Epithelial cell of proximal tubule (primary cell): Measurements from ENCODE around the gene ATP5F1D. TPM values are rescaled to one million over a fixed set of nuclear protein-coding genes. Genes with fewer than 3 reads are reported as not detected.

Source experiments
- DNase-seq: peaks from one replicate; pipeline ENCODE4 v3.0.0-alpha.2; 2011; ENCODE audit warnings: low read depth
- H3K4me3 ChIP-seq: 2 replicates; pipeline ENCODE4 v1.5.1; 2011; ENCODE audit warnings: low read depth, mild to moderate bottlenecking, low read length
- total RNA-seq: library from RNA; depleted of rRNA; stranded (reverse); fragments of >200 nt; gene quantifications from 2 replicates; pipeline ENCODE4 v1.2.3, GENCODE V29; 2015
- TF ChIP-seq, protein P1 (sequence below): conservative IDR thresholded peaks from 2 replicates; pipeline ENCODE4 v1.5.1; 2012; ENCODE audit warnings: low read depth, mild to moderate bottlenecking, low read length

The ATP5F1D gene
- total RNA-seq, 1 donor from 2014 or later, result 110 TPM

DNA sequence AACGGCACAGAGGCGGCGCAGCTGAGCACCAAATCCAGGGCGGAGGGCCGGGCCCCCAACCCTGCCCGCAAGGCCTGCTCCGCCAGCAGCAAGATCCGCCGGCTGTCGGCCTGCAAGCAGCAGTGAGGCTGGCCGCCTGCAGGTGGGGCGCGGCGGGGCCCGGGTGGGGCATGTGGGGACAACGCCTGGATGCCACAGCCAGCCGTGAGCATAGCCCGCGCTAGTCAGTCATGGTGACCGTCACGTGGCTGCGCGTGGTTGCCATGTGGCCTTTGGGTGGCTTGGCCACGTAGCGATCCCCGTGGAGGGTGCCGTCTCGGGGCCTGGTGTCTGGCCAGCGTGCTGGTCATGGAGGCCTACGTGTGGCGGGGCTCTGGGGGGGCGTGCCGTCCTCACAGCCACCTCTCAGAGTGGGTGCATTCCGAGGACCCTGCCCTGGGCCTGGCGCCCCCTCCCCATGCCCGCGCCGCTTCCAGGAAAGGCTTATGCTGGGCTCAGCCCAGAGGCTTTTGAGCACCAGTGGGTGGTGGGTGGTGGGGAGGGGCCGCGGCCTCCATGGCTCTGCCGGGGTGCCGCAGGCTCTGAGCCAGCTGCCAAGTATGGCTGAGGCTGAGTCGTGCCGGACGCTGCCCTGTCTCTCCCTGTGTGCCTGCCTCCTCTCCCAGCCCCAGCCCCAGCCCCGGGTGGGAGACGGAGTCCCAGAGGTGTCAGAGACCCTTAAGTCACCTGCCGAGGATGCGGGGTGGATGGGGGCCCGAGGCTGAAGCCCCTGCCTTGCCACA lies 14.8 kb upstream of the ATP5F1D start:
- TF ChIP-seq, protein P1, sequence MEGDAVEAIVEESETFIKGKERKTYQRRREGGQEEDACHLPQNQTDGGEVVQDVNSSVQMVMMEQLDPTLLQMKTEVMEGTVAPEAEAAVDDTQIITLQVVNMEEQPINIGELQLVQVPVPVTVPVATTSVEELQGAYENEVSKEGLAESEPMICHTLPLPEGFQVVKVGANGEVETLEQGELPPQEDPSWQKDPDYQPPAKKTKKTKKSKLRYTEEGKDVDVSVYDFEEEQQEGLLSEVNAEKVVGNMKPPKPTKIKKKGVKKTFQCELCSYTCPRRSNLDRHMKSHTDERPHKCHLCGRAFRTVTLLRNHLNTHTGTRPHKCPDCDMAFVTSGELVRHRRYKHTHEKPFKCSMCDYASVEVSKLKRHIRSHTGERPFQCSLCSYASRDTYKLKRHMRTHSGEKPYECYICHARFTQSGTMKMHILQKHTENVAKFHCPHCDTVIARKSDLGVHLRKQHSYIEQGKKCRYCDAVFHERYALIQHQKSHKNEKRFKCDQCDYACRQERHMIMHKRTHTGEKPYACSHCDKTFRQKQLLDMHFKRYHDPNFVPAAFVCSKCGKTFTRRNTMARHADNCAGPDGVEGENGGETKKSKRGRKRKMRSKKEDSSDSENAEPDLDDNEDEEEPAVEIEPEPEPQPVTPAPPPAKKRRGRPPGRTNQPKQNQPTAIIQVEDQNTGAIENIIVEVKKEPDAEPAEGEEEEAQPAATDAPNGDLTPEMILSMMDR, result no peak
- H3K4me3 ChIP-seq, result no peak overlapping the region
- DNase-seq, result no peak

DNA sequence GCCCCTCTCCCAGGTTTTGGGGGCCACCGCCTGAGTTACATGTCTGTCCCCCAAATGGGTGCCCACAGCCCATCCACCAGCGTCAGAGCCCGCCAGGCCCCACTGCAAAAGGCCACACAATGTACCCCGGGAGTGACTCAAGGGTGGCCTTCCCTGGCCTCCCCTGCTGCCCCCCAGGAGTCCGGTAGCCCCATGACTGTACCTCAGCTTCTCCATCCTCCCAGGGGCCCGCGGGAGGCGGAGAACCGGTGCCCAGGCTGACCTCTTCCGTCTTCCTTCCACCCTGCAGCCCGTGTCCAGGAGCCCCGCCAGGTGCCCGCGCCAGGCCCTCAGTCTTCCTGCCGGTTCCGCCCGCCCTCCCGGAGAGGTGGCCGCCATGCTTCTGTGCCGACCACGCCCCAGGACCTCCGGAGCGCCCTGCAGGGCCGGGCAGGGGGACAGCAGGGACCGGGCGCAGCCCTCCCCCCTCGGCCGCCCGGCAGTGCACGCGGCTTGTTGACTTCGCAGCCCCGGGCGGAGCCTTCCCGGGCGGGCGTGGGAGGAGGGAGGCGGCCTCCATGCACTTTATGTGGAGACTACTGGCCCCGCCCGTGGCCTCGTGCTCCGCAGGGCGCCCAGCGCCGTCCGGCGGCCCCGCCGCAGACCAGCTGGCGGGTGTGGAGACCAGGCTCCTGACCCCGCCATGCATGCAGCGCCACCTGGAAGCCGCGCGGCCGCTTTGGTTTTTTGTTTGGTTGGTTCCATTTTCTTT lies 14.1 kb upstream of the ATP5F1D start:
- H3K4me3 ChIP-seq, result no peak overlapping the region
- no peak for DNase-seq
- TF ChIP-seq, protein P1, result no peak

DNA sequence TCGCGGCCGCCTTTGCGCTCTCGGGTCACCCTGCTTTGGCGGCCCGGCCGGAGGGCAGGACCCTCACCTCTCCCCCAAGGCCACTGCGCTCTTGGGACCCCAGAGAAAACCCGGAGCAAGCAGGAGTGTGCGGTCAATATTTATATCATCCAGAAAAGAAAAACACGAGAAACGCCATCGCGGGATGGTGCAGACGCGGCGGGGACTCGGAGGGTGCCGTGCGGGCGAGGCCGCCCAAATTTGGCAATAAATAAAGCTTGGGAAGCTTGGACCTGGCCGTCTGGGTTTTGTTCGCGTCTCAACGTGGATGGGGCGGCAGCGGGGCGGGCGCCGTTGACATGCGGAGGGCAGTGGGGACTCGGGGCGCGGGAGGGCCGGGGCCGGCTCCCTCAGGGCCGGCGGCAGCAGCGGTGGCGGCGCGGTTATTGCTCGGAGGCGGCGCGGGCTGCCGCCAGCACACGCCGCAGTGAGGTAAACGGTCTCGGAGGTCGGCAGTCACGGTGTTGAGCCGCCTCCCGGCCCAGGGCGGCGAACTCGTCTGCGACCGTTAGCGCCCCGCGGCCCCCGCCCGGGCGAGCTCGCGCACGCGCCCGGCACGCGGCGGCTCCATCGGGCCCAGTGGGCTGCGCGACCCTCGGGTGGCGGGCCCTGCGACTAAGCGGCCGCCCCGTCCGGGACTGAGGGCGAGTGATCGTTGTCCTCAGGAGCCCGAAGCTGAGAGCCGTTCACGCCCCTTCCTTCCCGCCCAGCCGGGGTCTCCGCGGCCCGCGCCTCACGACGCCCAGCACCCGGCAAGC lies 13.2 kb upstream of the ATP5F1D start:
- H3K4me3 ChIP-seq, result no peak overlapping the region
- DNase-seq, result no peak
- TF ChIP-seq, protein P1, result no peak

DNA sequence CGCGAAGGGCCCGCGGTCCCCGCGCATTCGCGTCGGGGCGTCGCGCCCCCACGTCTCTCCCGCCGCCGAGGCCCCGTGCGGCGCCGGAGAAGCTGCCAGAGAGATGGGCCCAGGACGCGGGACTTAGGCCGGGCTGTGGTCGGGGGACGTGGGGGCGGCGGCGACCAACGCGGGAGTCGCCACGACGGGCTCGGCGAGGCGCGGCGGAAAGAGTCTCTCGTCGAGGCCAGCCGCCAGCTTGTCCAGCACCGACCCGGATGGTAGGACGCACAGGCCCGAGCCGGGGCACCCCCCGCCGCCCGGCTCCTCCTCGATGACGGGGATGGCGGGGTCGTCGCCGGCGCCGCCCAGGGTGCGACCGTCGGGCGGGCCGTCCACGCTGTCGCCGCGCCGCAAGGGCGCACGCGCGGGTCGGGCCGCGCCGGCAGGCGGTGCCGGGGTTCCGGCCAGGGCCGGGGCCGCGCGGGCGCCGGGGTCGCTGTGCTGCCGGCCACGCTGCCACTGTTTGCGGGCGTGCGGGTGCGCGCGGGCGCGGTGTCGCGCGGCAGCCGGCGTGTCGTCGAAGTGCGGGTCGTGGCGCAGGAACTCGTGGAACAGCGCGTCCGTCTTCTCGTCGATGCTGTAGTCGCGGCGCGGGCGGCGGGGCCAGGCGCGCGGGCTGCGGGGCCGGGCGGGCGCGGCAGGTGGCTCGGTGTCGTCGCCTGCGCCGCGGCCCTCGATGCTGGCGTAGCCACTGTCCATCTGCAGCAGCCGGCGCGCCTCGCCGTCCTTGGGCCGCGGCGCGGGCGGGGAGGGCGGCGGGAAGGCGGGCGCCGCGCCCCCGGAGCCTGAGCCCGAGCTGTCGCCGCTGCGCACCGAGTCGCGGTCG lies 12.3 kb upstream of the ATP5F1D start:
- no peak overlapping the region for H3K4me3 ChIP-seq
- DNase-seq, result no peak
- TF ChIP-seq, protein P1, result no peak

DNA sequence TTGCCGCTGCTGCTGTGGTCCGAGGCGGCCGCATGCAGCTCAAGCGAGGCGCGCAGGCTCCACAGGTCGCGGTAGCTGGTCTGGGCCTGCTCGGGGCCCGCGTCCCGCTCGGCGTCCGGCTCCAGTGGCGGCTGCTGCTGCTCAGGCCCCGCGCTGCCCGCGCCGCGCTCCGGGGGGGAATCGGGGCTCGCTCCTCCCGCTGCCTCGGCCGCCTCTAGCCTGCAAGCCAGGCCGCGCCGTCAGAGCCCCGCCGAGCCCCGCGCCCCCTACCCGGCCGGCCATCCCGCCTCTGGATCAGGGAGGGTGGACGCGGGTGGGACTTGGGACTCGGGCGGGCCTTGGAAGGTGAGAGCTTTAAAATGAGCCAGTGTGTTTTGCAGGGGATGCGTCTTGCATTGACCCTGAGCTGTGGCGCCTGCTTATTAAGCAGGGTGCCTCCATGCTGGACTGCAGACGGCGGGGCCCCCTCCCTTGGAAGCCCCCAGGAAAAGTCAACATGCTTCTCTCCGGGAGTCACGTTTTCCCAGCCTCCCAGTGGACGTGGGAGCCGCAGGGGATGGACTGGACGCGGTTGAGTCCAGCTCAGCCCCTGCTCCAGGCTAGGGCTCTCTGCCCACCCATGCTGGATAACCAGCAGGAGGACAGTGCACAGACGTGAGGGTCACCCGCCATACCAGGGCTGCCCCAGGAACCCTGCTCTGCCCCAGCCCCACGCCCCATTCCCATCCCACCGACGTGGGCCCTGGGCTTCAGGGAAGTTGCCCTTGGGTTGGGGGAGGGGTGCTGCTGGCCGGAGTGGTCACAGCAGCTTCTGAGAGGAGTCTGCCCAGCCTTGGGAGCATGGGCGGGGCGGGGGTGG lies 11.4 kb upstream of the ATP5F1D start:
- no peak overlapping the region for H3K4me3 ChIP-seq
- TF ChIP-seq, protein P1, result no peak
- DNase-seq, result no peak
